Measurements from ENCODE around the gene KCNK2. TPM values are rescaled to one million over a fixed set of nuclear protein-coding genes. Genes with fewer than 3 reads are reported as not detected.
"Not testable (repeated sequence)": the region's sequence is repeated elsewhere in the genome, so short reads cannot be mapped to it uniquely, and the experiment has no call there.

KCNK2 gene
- total and polyA plus RNA-seq, 10 of the 15 experiments (the other 5 are each of a cell fraction or from before 2014, with no cell fraction given): 0.04 to 0.13 (median 0.08) TPM; not detected in 4

DNA sequence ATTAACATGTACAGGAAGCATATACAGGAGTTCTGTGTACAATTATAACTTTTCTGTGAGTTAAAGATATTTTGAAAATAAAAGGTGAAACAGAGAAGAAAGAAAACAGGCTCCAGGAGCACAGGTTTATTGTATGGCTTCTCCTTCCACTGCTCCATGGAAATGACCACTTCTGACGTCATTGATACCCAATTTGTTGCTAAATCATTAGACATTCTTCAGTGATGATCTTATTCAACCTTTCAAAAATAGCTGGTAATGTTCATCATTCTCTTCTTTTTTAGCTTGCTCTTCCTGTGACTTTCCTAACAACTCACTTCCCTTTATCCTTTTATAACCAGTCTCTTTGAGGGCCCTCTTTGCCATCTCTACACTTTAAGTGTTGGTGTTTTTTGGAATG lies 77.8 kb downstream of the KCNK2 start:
- no peaks in the 10 kb centered on the region for H3K36me3 ChIP-seq (ENCODE audit: control insufficient read depth in 2 of 2, insufficient read depth in 2 of 2, low read length in 1 of 2)
- no peak overlapping the region for H3K9ac ChIP-seq (ENCODE audit: control insufficient read depth, insufficient read depth, low read length)
- H3K79me2 ChIP-seq (ENCODE audit: control insufficient read depth, insufficient read depth, low read length): no peaks in the 10 kb centered on the region
- CTCF ChIA-PET: no interaction called here
- 0% methylated on average over 1 of the region's 1 CpG for WGBS (ENCODE audit: insufficient coverage, insufficient replicate concordance, low lambda C conversion rate, missing lambda C conversion rate)
- intact Hi-C loops (cut with micrococcal nuclease; ENCODE audit: unreplicated experiment) (no loop called here), in situ Hi-C loops (cut with MboI) (no loop called here)
- POLR2A ChIA-PET: no interaction called here
- no peaks in the 10 kb centered on the region for H3K4me1 ChIP-seq (ENCODE audit: control insufficient read depth, insufficient read depth, low read length)
- H3K9me3 ChIP-seq (replicated peaks; ENCODE audit: control insufficient read depth, insufficient read depth, low read length): no peaks in the 10 kb centered on the region
- H3K27me3 ChIP-seq (replicated peaks in 1 of 2; ENCODE audit: control insufficient read depth in 2 of 2, insufficient read depth in 2 of 2, low read length in 1 of 2): no peaks in the 10 kb centered on the region
- H4K20me1 ChIP-seq (ENCODE audit: control insufficient read depth, insufficient read depth): no peaks in the 10 kb centered on the region
- RAD21 ChIA-PET (ENCODE audit: unreplicated experiment): no interaction called here
- DNase-seq (ENCODE audit: low read depth, low spot score): no peak
- no peak for FAIRE-seq
- ATAC-seq: no peak
- no peak overlapping the region for H3K4me2 ChIP-seq (ENCODE audit: control insufficient read depth, insufficient read depth)
- SMC1A ChIA-PET (ENCODE audit: uncharacterized antibody, unreplicated experiment): no interaction called here
- H3K27ac ChIP-seq (ENCODE audit: control insufficient read depth, insufficient read depth): no peak overlapping the region
- no peak overlapping the region for H3K4me3 ChIP-seq
- no peak overlapping the region for H2AFZ ChIP-seq (ENCODE audit: control insufficient read depth, low read depth, low read length)
- no TSS peak for BruUV-seq (replicated peaks)
- no peak for TF ChIP-seq HDGF (IDR thresholded peaks at IDR 0.05)

DNA sequence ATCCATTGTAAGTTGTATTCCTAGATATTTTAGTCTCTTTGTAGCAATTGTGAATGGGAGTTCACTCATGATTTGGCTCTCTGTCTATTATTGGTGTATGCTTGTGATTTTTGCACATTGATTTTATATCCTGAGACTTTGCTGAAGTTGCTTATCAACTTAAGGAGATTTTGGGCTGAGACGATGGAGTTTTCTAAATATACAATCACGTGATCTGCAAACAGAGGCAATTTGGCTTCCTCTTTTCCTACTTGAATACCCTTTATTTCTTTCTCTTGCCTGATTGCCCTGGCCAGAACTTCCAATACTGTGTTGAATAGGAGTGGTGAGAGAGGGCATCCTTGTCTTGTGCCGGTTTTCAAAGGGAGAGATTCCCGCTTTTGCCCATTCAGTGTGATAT lies 80.6 kb downstream of the KCNK2 start:
- intact Hi-C loops (cut with micrococcal nuclease; ENCODE audit: unreplicated experiment); H4K20me1 ChIP-seq (ENCODE audit: control insufficient read depth, insufficient read depth); H3K4me2 ChIP-seq (ENCODE audit: control insufficient read depth, insufficient read depth); H3K4me1 ChIP-seq (ENCODE audit: control insufficient read depth, insufficient read depth, low read length); RAD21 ChIA-PET (ENCODE audit: unreplicated experiment); H3K27ac ChIP-seq (ENCODE audit: control insufficient read depth, insufficient read depth); H3K9ac ChIP-seq (ENCODE audit: control insufficient read depth, insufficient read depth, low read length); FAIRE-seq; ATAC-seq; H2AFZ ChIP-seq (ENCODE audit: control insufficient read depth, low read depth, low read length); DNase-seq (ENCODE audit: low read depth, low spot score); POLR2A ChIA-PET; H3K9me3 ChIP-seq (replicated peaks; ENCODE audit: control insufficient read depth, insufficient read depth, low read length); H3K27me3 ChIP-seq (replicated peaks in 1 of 2; ENCODE audit: control insufficient read depth in 2 of 2, insufficient read depth in 2 of 2, low read length in 1 of 2); H3K4me3 ChIP-seq; SMC1A ChIA-PET (ENCODE audit: uncharacterized antibody, unreplicated experiment); BruUV-seq (replicated peaks); H3K79me2 ChIP-seq (ENCODE audit: control insufficient read depth, insufficient read depth, low read length); H3K36me3 ChIP-seq (ENCODE audit: control insufficient read depth in 2 of 2, insufficient read depth in 2 of 2, low read length in 1 of 2); CTCF ChIA-PET; in situ Hi-C loops (cut with MboI): not testable (repeated sequence)
- 8% methylated on average over 4 of the region's 4 CpGs for WGBS (ENCODE audit: insufficient coverage, insufficient replicate concordance, low lambda C conversion rate, missing lambda C conversion rate)

DNA sequence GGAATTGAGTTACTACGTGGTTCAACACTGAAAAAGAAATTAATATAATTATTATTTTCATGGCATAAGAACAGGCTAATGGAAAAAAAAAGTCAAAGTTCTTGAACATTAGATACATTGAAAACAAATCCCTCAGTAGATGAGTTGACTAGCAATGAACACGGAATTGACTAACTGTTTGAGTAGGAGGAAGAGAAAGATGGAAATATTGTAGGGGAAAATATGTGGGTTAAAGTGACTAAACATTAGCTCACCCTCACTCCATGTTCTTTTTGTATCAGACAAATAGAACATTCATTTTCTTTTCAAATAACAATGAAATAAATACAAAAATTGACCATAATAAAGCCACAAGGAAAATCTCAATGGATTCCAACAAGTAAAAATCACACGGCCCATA lies 84.3 kb downstream of the KCNK2 start:
- no peak overlapping the region for H3K27ac ChIP-seq (ENCODE audit: control insufficient read depth, insufficient read depth)
- H3K36me3 ChIP-seq (ENCODE audit: control insufficient read depth in 2 of 2, insufficient read depth in 2 of 2, low read length in 1 of 2): no peaks in the 10 kb centered on the region
- DNase-seq (ENCODE audit: low read depth, low spot score): no peak
- intact Hi-C loops (cut with micrococcal nuclease; ENCODE audit: unreplicated experiment): no loop called here
- FAIRE-seq: no peak
- H3K4me1 ChIP-seq (ENCODE audit: control insufficient read depth, insufficient read depth, low read length): no peaks in the 10 kb centered on the region
- H2AFZ ChIP-seq (ENCODE audit: control insufficient read depth, low read depth, low read length): no peak overlapping the region
- BruUV-seq (replicated peaks): no TSS peak
- ChIA-PET RAD21 (ENCODE audit: unreplicated experiment) (no interaction called here), CTCF (no interaction called here), POLR2A (no interaction called here), SMC1A (ENCODE audit: uncharacterized antibody, unreplicated experiment) (no interaction called here)
- no peak overlapping the region for H3K9ac ChIP-seq (ENCODE audit: control insufficient read depth, insufficient read depth, low read length)
- no peak overlapping the region for H3K4me2 ChIP-seq (ENCODE audit: control insufficient read depth, insufficient read depth)
- in situ Hi-C loops (cut with MboI): no loop called here
- H3K79me2 ChIP-seq (ENCODE audit: control insufficient read depth, insufficient read depth, low read length): no peaks in the 10 kb centered on the region
- no peaks in the 10 kb centered on the region for H3K27me3 ChIP-seq (replicated peaks in 1 of 2; ENCODE audit: control insufficient read depth in 2 of 2, insufficient read depth in 2 of 2, low read length in 1 of 2)
- no peaks in the 10 kb centered on the region for H3K9me3 ChIP-seq (replicated peaks; ENCODE audit: control insufficient read depth, insufficient read depth, low read length)
- ATAC-seq: no peak
- 8% methylated on average over 3 of the region's 3 CpGs for WGBS (ENCODE audit: insufficient coverage, insufficient replicate concordance, low lambda C conversion rate, missing lambda C conversion rate)
- no peaks in the 10 kb centered on the region for H4K20me1 ChIP-seq (ENCODE audit: control insufficient read depth, insufficient read depth)
- H3K4me3 ChIP-seq: no peak overlapping the region
- TF ChIP-seq NBN (IDR thresholded peaks at IDR 0.05): no peak
- no peak for TF ChIP-seq NFYB (IDR thresholded peaks at IDR 0.05; ENCODE audit: insufficient read depth, low read depth, low read length)
- no peak for TF ChIP-seq FOS (IDR thresholded peaks at IDR 0.05; ENCODE audit: borderline replicate concordance, extremely low read depth, insufficient read length)
- TF ChIP-seq, protein P1, sequence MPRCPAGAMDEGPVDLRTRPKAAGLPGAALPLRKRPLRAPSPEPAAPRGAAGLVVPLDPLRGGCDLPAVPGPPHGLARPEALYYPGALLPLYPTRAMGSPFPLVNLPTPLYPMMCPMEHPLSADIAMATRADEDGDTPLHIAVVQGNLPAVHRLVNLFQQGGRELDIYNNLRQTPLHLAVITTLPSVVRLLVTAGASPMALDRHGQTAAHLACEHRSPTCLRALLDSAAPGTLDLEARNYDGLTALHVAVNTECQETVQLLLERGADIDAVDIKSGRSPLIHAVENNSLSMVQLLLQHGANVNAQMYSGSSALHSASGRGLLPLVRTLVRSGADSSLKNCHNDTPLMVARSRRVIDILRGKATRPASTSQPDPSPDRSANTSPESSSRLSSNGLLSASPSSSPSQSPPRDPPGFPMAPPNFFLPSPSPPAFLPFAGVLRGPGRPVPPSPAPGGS (IDR thresholded peaks at IDR 0.05; ENCODE audit: borderline replicate concordance, insufficient read depth, low read depth, low read length, poor library complexity, severe bottlenecking): no peak
- TF ChIP-seq SREBF2 (IDR thresholded peaks at IDR 0.05; ENCODE audit: low read length): no peak
- TF ChIP-seq, protein P2, sequence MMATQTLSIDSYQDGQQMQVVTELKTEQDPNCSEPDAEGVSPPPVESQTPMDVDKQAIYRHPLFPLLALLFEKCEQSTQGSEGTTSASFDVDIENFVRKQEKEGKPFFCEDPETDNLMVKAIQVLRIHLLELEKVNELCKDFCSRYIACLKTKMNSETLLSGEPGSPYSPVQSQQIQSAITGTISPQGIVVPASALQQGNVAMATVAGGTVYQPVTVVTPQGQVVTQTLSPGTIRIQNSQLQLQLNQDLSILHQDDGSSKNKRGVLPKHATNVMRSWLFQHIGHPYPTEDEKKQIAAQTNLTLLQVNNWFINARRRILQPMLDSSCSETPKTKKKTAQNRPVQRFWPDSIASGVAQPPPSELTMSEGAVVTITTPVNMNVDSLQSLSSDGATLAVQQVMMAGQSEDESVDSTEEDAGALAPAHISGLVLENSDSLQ (IDR thresholded peaks at IDR 0.05): no peak
- TF ChIP-seq EP300 (IDR thresholded peaks at IDR 0.05; ENCODE audit: borderline replicate concordance in 1 of 2, control insufficient read depth in 1 of 2, low read depth in 2 of 2, low read length in 2 of 2): no peak
- TF ChIP-seq TBL1XR1 (IDR thresholded peaks at IDR 0.05; ENCODE audit: low read depth, low read length): no peak

All from GM12878 (cell line).